HEK293 (cell line): ENCODE data around the gene BDKRB1.

Experiments
- CTCF ChIP-seq: fragments of 450-650 bp; formaldehyde crosslinking; IDR thresholded peaks from 2 replicates; pipeline ENCODE4 v1.5.1; 2016; ENCODE audit warnings: missing biosample characterization, missing genetic modification characterization
- WT1 ChIP-seq: fragments of 450-650 bp; formaldehyde crosslinking; IDR thresholded peaks from 2 replicates; pipeline ENCODE4 v1.5.1; 2016; ENCODE audit warnings: missing biosample characterization, missing genetic modification characterization
- YY1 ChIP-seq: fragments of 450-650 bp; formaldehyde crosslinking; IDR thresholded peaks from 2 replicates; pipeline ENCODE4 v1.5.1; 2018; ENCODE audit warnings: missing biosample characterization, missing genetic modification characterization
- ZBTB11 ChIP-seq: fragments of 450-650 bp; formaldehyde crosslinking; conservative IDR thresholded peaks from 2 replicates; pipeline ENCODE4 v1.5.1; 2016; ENCODE audit warnings: low read depth, missing biosample characterization, missing genetic modification characterization
- ZBTB21 ChIP-seq: fragments of 450-650 bp; formaldehyde crosslinking; IDR thresholded peaks from 2 replicates; pipeline ENCODE4 v1.5.1; 2017; ENCODE audit warnings: missing biosample characterization, missing genetic modification characterization
- ZNF140 ChIP-seq: fragments of 450-650 bp; formaldehyde crosslinking; IDR thresholded peaks from 2 replicates; pipeline ENCODE4 v1.5.1; 2016; ENCODE audit warnings: missing biosample characterization, missing genetic modification characterization
- ZNF274 ChIP-seq, 2 experiments: fragments of 200-500 bp in 1 of 2; fragments of 450-650 bp in 1 of 2; sonication (Bioruptor generic) in 1 of 2; formaldehyde crosslinking in 1 of 2; IDR thresholded peaks; 2 replicates each; pipeline versions ENCODE4 v1.5.1 to v1.6.1; 2014 to 2016; ENCODE audit warnings: borderline replicate concordance in 1 of 2, inconsistent platforms in 1 of 2, low read length in 1 of 2, missing biosample characterization in 1 of 2, missing genetic modification characterization in 1 of 2
- ZNF292 ChIP-seq: fragments of 450-650 bp; formaldehyde crosslinking; IDR thresholded peaks from 2 replicates; pipeline ENCODE4 v1.5.1; 2016; ENCODE audit warnings: low read depth, missing biosample characterization, missing genetic modification characterization, borderline replicate concordance
- ZNF488 ChIP-seq: fragments of 450-650 bp; formaldehyde crosslinking; IDR thresholded peaks from 2 replicates; pipeline ENCODE4 v1.5.1; 2016; ENCODE audit warnings: missing biosample characterization, missing genetic modification characterization
- ZNF548 ChIP-seq: fragments of 450-650 bp; formaldehyde crosslinking; IDR thresholded peaks from 2 replicates; pipeline ENCODE4 v1.5.1; 2016; ENCODE audit warnings: missing biosample characterization, missing genetic modification characterization
- ZNF610 ChIP-seq: fragments of 450-650 bp; formaldehyde crosslinking; IDR thresholded peaks from 2 replicates; pipeline ENCODE4 v1.5.1; 2016; ENCODE audit warnings: missing biosample characterization, missing genetic modification characterization, borderline replicate concordance
- ZNF768 ChIP-seq: fragments of 450-650 bp; formaldehyde crosslinking; IDR thresholded peaks from 2 replicates; pipeline ENCODE4 v1.5.1; 2018; ENCODE audit warnings: missing biosample characterization, mild to moderate bottlenecking, missing genetic modification characterization
- ZSCAN16 ChIP-seq: fragments of 450-650 bp; formaldehyde crosslinking; IDR thresholded peaks from 2 replicates; pipeline ENCODE4 v1.5.1; 2016; ENCODE audit warnings: missing biosample characterization, missing genetic modification characterization

- TF ChIP-seq ZNF140 (tag by site-specific recombination) (no peak), YY1 (tag by site-specific recombination) (no peak), CTCF (tag by site-specific recombination) (no peak), ZNF292 (tag by site-specific recombination) (no peak), WT1 (tag by site-specific recombination) (no peak), ZSCAN16 (tag by site-specific recombination) (no peak), ZNF610 (tag by site-specific recombination) (no peak), ZNF548 (tag by site-specific recombination) (no peak), ZNF488 (tag by site-specific recombination) (no peak), ZNF274 (IDR thresholded peaks at IDR 0.05; ENCODE audit: low read length) (no peak), ZNF274 (tag by site-specific recombination; IDR thresholded peaks at IDR 0.05; ENCODE audit: borderline replicate concordance) (no peak), ZBTB11 (tag by site-specific recombination) (no peak), ZBTB21 (tag by site-specific recombination) (no peak), ZNF768 (tag by site-specific recombination) (no peak)
These were observed 24.4 kb upstream of the BDKRB1 start for GRCh38 chr14:96231526-96232130.
